H54 (cell line): Measurements from ENCODE around the gene ERICH3.

Source experiments
- DNase-seq: peaks from one replicate; pipeline ENCODE4 v3.0.0; 2011; ENCODE audit warnings: low spot score, mixed read lengths; ENCODE audit not compliant: insufficient read length
- FAIRE-seq: peaks from 3 replicates; lab custom pipeline; 2011; peaks lifted over from hg19 to GRCh38; lab: Jason Lieb, UNC
- POLR2A ChIP-seq: IDR thresholded peaks from 2 replicates; pipeline ENCODE4 v1.6.1; 2011; ENCODE audit warnings: low read depth, mild to moderate bottlenecking, low read length

The ERICH3 gene

GRCh38 chr1:74673351-74674111, at the start of gene ERICH3:
Gene ERICH3, minus strand, starts transcription at chr1:74673792. Its CDS starts 273 bp downstream, at chr1:74673519.
- DNase-seq (no peak), FAIRE-seq (no peak)
- no peak for TF ChIP-seq POLR2A

GRCh38 chr1:74717626-74718025, 44.0 kb upstream of the ERICH3 start:
- no peak for FAIRE-seq
- no peak for DNase-seq
- TF ChIP-seq POLR2A = no peak

- DNase-seq (no peak), FAIRE-seq (no peak)
- no peak for TF ChIP-seq POLR2A
Measured at GRCh38 chr1:74716822-74717221, 43.2 kb upstream of the ERICH3 start.

- no peak for TF ChIP-seq POLR2A
- FAIRE-seq (no peak), DNase-seq (no peak)
Measured at GRCh38 chr1:74715806-74716205, 42.2 kb upstream of the ERICH3 start.

- DNase-seq (no peak), FAIRE-seq (no peak)
- no peak for TF ChIP-seq POLR2A
Measured at GRCh38 chr1:74715236-74715502, 41.6 kb upstream of the ERICH3 start.

GRCh38 chr1:74714429-74715235, 41.0 kb upstream of the ERICH3 start:
- DNase-seq = no peak
- no peak for FAIRE-seq
- TF ChIP-seq POLR2A = no peak

- no peak for TF ChIP-seq POLR2A
- FAIRE-seq (no peak), DNase-seq (no peak)
Measured at GRCh38 chr1:74713849-74714248, 40.3 kb upstream of the ERICH3 start.

GRCh38 chr1:74712881-74713280, 39.3 kb upstream of the ERICH3 start:
- FAIRE-seq (no peak), DNase-seq (no peak)
- no peak for TF ChIP-seq POLR2A

- DNase-seq (no peak), FAIRE-seq (no peak)
- TF ChIP-seq POLR2A = no peak
Measured at GRCh38 chr1:74703386-74704182, 30.0 kb upstream of the ERICH3 start.

- no peak for TF ChIP-seq POLR2A
- DNase-seq (no peak), FAIRE-seq (no peak)
Measured at GRCh38 chr1:74699331-74699730, 25.7 kb upstream of the ERICH3 start.

- no peak for FAIRE-seq
- no peak for DNase-seq
- TF ChIP-seq POLR2A = no peak
Measured at GRCh38 chr1:74697832-74698231, 24.2 kb upstream of the ERICH3 start.

GRCh38 chr1:74693473-74693872, 19.9 kb upstream of the ERICH3 start:
- FAIRE-seq = no peak
- DNase-seq = no peak
- no peak for TF ChIP-seq POLR2A

GRCh38 chr1:74690909-74691308, 17.3 kb upstream of the ERICH3 start:
- TF ChIP-seq POLR2A = no peak
- FAIRE-seq (no peak), DNase-seq (no peak)

GRCh38 chr1:74690364-74690696, 16.7 kb upstream of the ERICH3 start:
- TF ChIP-seq POLR2A = no peak
- DNase-seq (no peak), FAIRE-seq (no peak)
